ENCODE data around the gene NAPSA. TPM values are rescaled to one million over a fixed set of nuclear protein-coding genes. Genes with fewer than 3 reads are reported as not detected.

Gene NAPSA
- total and polyA plus RNA-seq, 12 donors = 0.22 to 1.1 (median 0.41) TPM; not detected in 8

DNA sequence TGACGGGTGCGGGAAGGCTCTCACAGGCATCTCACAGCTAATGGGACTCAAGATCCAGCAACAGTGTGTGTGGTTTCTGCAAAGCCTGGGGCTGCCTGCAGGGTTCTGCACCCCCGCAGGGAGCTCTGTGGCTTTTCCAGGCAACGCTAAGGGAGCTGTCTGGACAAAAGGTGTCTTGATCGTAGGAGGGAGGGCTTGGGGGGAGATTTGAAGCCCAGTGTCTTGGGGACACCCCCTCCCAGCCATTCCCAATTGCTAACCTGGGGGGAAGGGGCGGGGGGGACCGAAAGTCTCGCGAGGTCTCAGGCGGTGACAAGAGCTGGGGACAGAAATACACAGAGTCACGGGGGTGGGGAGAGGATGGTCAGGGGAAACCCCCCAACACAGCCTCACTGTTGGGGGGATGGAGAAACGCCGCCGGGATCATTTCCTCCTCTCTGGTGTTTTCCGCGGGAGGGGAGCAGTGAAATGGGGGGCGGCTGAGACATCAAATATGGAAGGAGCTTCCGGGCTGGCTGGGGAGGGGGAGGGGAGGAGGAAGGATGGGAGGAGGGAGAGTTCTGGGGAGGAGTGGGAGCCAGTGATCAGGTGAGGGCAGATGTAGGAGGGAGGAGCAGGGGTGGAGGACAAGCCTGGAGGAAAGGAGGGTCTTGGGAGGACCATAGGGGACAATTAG is 49.5 kb downstream of the NAPSA start:
- peak overlapping the region in 3 of 10 donors; percentile 26 to 38 (median 37) for H3K4me3 ChIP-seq
- no peaks in the 10 kb centered on the region for H3K36me3 ChIP-seq
- no peak overlapping the region for H3K27ac ChIP-seq
- intact Hi-C loops (cut with DNase I) = no loop called here
- H3K9me3 ChIP-seq = no peaks in the 10 kb centered on the region
- no peak for DNase-seq
- peak in 3 of 8 donors; percentile 16 to 29 (median 20) for ATAC-seq
- peaks cover 0 to 8% (median 0%) of the 10 kb centered on the region in 9 donors for H3K4me1 ChIP-seq
- peaks cover 0 to 72% (median 64%) of the 10 kb centered on the region in 7 donors for H3K27me3 ChIP-seq
- TF ChIP-seq, protein P1, sequence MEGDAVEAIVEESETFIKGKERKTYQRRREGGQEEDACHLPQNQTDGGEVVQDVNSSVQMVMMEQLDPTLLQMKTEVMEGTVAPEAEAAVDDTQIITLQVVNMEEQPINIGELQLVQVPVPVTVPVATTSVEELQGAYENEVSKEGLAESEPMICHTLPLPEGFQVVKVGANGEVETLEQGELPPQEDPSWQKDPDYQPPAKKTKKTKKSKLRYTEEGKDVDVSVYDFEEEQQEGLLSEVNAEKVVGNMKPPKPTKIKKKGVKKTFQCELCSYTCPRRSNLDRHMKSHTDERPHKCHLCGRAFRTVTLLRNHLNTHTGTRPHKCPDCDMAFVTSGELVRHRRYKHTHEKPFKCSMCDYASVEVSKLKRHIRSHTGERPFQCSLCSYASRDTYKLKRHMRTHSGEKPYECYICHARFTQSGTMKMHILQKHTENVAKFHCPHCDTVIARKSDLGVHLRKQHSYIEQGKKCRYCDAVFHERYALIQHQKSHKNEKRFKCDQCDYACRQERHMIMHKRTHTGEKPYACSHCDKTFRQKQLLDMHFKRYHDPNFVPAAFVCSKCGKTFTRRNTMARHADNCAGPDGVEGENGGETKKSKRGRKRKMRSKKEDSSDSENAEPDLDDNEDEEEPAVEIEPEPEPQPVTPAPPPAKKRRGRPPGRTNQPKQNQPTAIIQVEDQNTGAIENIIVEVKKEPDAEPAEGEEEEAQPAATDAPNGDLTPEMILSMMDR (IDR thresholded peaks at IDR 0.05) = no peak
- 0 to 1% methylated on average over 18 of the region's 18 CpGs for WGBS, 2 donors

DNA sequence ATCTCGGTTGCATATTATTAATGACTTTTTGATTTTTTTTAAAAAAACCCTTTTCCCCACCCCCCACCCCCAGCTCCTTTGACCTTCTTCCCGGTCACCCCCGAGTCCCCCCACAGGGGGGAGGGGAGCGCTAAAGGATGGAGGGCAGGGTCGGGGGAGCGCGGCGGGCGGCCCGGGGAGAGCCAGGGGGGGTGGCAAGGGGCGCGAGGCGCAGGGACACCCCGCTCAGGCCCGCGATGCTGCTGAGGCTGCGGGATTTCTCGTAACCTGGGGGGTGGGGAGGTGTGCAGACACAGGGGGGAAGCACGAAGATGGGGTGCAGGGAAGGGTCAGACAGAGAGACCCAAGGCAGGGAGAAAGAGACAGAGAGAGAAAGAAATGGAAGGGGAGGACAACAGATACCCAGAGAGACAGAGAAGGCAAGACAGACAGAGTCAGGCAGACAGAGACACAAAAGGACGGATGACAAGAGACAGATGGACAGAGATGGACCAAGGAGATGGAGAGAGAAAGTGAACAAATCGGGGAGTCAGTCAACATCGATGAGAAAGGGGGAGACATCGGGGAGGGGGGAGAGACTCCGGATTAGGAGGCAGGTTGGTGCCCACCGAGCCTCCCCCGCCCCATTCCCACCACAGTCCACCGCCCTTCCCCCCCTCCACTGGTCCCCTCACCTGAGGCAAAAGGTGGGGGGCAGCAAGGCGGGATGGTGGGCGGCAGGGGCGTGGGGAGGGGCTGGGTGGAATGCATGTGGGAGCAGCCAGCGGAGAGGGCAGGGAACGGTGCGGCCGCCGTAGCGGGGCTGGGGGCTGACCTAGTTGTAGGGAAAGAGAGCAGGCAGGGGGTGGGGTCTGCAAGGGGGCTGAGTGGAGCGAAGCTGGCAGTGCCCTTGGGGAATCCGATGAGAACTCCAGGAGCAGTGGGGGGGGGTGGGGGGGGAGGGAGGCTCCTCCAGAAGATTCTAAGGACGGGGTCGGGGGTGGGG is 50.4 kb downstream of the NAPSA start:
- ATAC-seq (no peak), DNase-seq (no peak)
- Histone ChIP-seq H3K27me3 (peaks cover 0 to 80% (median 67%) of the 10 kb centered on the region in 7 donors), H3K4me3 (peak overlapping the region in 1 of 10 donors; percentile 37), H3K9me3 (no peaks in the 10 kb centered on the region), H3K27ac (no peak overlapping the region), H3K36me3 (no peaks in the 10 kb centered on the region), H3K4me1 (peaks cover 0 to 8% (median 0%) of the 10 kb centered on the region in 9 donors)
- WGBS, 2 donors = 2 to 3% methylated on average over 29 to 40 of the region's 40 CpGs
- intact Hi-C loops (cut with DNase I) = no loop called here
- TF ChIP-seq, protein P1 (IDR thresholded peaks at IDR 0.05) = no peak

- 3 to 4% methylated on average over 20 of the region's 20 CpGs for WGBS, 2 donors
- no peak overlapping the region for H3K27ac ChIP-seq
- H3K27me3 ChIP-seq = peaks cover 0 to 84% (median 65%) of the 10 kb centered on the region in 7 donors
- no peak overlapping the region for H3K4me3 ChIP-seq
- no peaks in the 10 kb centered on the region for H3K36me3 ChIP-seq
- no peaks in the 10 kb centered on the region for H3K9me3 ChIP-seq
- ATAC-seq (no peak), DNase-seq (no peak)
- intact Hi-C loops (cut with DNase I) = no loop called here
- TF ChIP-seq, protein P1 (IDR thresholded peaks at IDR 0.05) = no peak
- H3K4me1 ChIP-seq = peaks cover 0 to 8% (median 0%) of the 10 kb centered on the region in 9 donors
Observed at GRCh38 chr19:50313812-50314536, 51.5 kb downstream of the NAPSA start.
